ENCODE measurements around the gene IL2RG.

The IL2RG gene

GRCh38 chrX:71111141-71111843, at the start of gene IL2RG:
Gene IL2RG (minus strand): TSS chrX:71111577. CDS start chrX:71111539, 38 bp downstream.
- DNase-seq (ENCODE audit: low read depth), result no peak

- no peak for DNase-seq (ENCODE audit: low read depth)
Observed at GRCh38 chrX:71160475-71160874, 49.1 kb upstream of the IL2RG start.

DNA sequence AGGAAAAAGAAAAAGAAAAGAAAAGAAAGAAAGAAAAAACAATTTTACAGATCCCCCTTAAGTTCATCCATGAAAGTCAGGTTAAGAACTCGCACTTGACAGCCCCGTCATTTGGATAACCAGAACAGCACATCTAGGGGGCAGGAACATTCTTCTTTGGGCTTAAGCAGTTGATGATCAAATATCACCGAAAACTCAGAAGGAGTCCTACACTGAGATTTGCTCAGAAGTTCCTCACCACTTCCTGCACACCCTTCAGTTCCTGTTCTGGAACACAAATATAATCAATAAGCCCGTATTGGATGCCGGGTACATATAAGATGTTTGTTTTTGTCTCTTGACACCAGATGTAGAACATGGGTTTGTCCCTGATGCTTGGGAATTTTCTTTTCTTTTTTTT, 48.0 kb upstream of the IL2RG start:
- no peak for DNase-seq (ENCODE audit: low read depth)

DNA sequence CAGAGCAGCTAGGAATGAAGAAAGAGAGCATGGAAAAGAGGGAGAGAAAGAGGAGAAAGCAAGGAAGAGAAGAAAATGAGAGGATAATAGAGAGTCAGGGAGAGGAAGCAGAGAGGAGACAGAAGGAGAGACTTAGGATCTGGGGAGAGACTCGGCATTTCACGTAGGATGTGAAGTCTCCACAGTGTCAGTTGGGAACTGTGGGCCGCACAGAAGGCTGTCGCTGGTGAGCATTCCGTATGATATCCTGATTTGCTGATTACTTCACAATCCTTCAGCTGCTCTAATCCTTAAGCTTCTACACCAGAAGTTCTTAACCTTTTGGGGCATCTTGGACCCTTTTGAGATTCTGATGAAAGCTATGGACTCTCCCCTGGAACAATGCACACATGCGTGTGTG, 47.2 kb upstream of the IL2RG start:
- no peak for DNase-seq (ENCODE audit: low read depth)

- no peak for DNase-seq (ENCODE audit: low read depth)
Observed at GRCh38 chrX:71154641-71155040, 43.3 kb upstream of the IL2RG start.

- no peak for DNase-seq (ENCODE audit: low read depth)
Observed at GRCh38 chrX:71154196-71154595, 42.8 kb upstream of the IL2RG start.

GRCh38 chrX:71151366-71151765, 40.0 kb upstream of the IL2RG start:
- no peak for DNase-seq (ENCODE audit: low read depth)

DNA sequence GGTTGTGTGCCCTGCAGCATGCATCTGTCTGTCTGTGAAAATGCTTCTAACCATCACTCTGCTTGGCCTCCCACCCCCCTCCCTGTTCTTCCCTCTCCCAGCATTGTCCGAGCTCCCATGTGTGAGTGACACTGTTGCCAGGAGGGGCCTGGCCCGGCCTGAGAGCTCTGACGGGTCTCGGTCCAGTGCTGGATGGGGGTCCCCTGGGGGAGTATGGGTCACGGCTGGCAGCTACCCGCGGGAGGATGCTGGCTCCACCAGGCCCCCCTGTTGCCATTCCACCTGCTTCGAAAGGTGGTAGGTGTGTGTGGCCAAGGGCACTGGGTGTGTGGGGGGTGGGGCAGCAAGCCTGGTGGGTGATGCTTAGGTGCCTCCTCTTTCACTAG, 36.9 kb upstream of the IL2RG start:
- DNase-seq (ENCODE audit: low read depth), result no peak

GRCh38 chrX:71147496-71148277, 36.3 kb upstream of the IL2RG start:
- peak; percentile 8 for DNase-seq (ENCODE audit: low read depth)

DNA sequence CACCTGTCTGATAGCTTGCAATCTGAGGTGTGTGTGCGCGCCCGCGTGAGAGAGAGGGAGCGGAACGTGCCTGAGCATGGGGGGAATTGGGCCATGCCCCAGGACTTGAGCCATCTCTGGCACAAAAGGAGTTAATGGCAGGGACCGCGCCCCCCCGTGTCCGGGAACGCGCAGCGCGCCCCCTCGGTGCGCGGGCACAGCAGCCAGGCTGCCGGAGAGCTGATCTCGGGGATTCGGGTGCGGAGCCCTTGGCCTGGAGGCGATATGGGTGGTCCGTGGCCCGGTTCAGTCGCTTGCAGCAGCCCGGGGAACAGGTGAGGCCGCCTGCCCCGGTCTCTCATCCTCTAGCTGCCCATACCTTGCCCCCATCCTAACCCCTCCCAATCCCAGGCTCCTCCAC, 33.3 kb upstream of the IL2RG start, which contains the start of gene NLGN3:
TSS of gene NLGN3 (plus strand) at position 191 of the 400 bp plus-strand sequence. CDS start 2,909 bp downstream, outside the sequence.
- peak; percentile 2 for DNase-seq (ENCODE audit: low read depth)

DNA sequence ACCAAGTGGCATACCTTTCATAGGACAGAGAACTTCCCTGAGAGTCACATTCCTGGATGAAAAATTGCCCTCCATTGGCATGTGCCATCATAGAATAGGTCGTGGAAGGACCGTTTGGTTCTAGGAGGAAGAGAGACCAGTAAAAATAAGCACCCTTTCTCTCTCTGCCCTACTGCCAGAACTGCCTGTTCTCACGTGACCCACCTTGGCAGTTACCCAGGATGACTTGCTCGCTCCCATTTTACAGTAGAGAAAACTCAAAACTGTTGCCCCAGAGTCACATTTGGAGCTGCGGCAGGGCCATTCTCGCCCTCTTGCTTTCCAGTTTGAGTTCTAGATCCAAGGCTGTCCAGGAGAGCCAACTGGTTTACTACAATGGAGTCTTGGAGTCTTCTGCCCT, 32.1 kb upstream of the IL2RG start:
- DNase-seq (ENCODE audit: low read depth), result no peak

- DNase-seq (ENCODE audit: low read depth), result no peak
Observed at GRCh38 chrX:71140440-71140839, 29.1 kb upstream of the IL2RG start.

- no peak for DNase-seq (ENCODE audit: low read depth)
Observed at GRCh38 chrX:71131510-71131909, 20.1 kb upstream of the IL2RG start.

GRCh38 chrX:71128915-71129765, 17.8 kb upstream of the IL2RG start:
- peak; percentile 53 for DNase-seq (ENCODE audit: low read depth)

- peak; percentile 47 for DNase-seq (ENCODE audit: low read depth)
Observed at GRCh38 chrX:71128166-71128833, 16.9 kb upstream of the IL2RG start.

- DNase-seq (ENCODE audit: low read depth), result no peak
Observed at GRCh38 chrX:71118985-71119535, 7.7 kb upstream of the IL2RG start.

- peak; percentile 79 for DNase-seq (ENCODE audit: low read depth)
Observed at GRCh38 chrX:71118032-71118984, 6.9 kb upstream of the IL2RG start, which contains the start of gene MED12. Gene MED12 (plus strand): TSS chrX:71118596. CDS start chrX:71118755, 159 bp downstream.

- no peak for DNase-seq (ENCODE audit: low read depth)
Observed at GRCh38 chrX:71117358-71117757, 6.0 kb upstream of the IL2RG start.

DNA sequence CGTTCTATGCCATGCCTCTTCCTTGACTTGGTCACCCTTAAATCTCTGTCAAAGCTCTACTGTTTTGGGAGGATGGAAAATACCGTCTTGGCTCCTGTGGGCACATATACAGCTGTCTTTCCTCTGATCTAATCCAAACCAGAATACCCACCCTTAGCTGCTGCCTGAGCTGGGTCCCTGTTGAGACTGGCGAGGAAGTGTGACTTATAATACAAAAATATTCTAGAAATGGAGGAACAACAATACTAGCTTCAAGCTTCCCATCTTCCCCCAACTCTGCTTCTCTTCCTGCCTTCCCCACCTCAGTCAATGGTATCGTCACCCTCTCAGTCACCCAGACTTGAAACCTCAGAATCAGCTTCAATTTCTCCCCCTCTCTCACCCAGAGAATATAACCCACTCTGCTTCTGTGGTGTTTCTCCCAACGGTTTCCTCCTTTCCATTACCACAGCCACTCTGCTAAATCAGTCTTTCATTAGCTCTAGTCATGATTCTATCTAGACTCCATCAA, 599 bp upstream of the IL2RG start:
- DNase-seq (ENCODE audit: low read depth), result no peak

GRCh38 chrX:71109051-71109450, 2.3 kb downstream of the IL2RG start:
- no peak for DNase-seq (ENCODE audit: low read depth)
